Kidney epithelial cell (primary cell): Measurements from ENCODE around the gene MCTP1. TPM values are rescaled to one million over a fixed set of nuclear protein-coding genes. Genes with fewer than 3 reads are reported as not detected.

ENCODE experiments used
- DNase-seq: peaks from one replicate; pipeline ENCODE4 v3.0.0-alpha.2; 2010; ENCODE audit warnings: low read depth
- H3K27me3 ChIP-seq: 2 replicates; pipeline ENCODE4 v1.6.0; 2011; ENCODE audit warnings: low read length; ENCODE audit not compliant: control insufficient read depth, insufficient read depth
- H3K36me3 ChIP-seq: 2 replicates; pipeline ENCODE4 v1.5.1; 2011; ENCODE audit warnings: low read length; ENCODE audit not compliant: control insufficient read depth, insufficient read depth
- H3K4me3 ChIP-seq: 2 replicates; pipeline ENCODE4 v1.5.1; 2011; ENCODE audit warnings: low read depth, mild to moderate bottlenecking, control low read depth, low read length
- total RNA-seq: library from RNA; depleted of rRNA; stranded (reverse); fragments of >200 nt; gene quantifications from 2 replicates; pipeline ENCODE4 v1.2.3, GENCODE V29; 2015
- TF ChIP-seq, protein P1 (sequence below): IDR thresholded peaks from 2 replicates; pipeline ENCODE4 v1.5.1; 2011; ENCODE audit warnings: mild to moderate bottlenecking, moderate library complexity, low read length, control low read depth, inconsistent platforms; ENCODE audit not compliant: insufficient read depth, poor library complexity, severe bottlenecking

MCTP1 gene
- total RNA-seq, 1 donor from 2014 or later = 12.9 TPM

DNA sequence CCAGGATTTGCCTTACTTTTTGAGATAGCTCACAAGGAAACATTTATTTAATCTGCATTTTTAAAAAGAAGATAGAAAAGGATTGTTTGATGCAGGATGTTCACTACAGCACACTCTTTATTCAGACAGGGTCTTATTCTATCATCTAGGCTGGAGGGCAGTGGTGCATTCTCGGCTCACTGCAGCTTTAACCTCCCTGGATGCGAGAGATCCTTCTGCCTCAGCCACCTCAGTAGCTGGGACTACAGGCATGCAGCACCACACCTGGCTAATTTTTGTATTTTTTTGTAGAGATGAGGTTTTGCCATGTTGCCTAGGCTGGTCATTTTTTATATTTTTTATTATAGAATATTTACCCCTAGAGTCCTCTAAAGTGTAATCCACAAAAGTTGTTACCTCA is 221.4 kb downstream of the MCTP1 start:
- Histone ChIP-seq H3K36me3 (no peaks in the 10 kb centered on the region), H3K4me3 (no peak overlapping the region), H3K27me3 (no peaks in the 10 kb centered on the region)
- DNase-seq = no peak
- TF ChIP-seq, protein P1, sequence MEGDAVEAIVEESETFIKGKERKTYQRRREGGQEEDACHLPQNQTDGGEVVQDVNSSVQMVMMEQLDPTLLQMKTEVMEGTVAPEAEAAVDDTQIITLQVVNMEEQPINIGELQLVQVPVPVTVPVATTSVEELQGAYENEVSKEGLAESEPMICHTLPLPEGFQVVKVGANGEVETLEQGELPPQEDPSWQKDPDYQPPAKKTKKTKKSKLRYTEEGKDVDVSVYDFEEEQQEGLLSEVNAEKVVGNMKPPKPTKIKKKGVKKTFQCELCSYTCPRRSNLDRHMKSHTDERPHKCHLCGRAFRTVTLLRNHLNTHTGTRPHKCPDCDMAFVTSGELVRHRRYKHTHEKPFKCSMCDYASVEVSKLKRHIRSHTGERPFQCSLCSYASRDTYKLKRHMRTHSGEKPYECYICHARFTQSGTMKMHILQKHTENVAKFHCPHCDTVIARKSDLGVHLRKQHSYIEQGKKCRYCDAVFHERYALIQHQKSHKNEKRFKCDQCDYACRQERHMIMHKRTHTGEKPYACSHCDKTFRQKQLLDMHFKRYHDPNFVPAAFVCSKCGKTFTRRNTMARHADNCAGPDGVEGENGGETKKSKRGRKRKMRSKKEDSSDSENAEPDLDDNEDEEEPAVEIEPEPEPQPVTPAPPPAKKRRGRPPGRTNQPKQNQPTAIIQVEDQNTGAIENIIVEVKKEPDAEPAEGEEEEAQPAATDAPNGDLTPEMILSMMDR = no peak

DNA sequence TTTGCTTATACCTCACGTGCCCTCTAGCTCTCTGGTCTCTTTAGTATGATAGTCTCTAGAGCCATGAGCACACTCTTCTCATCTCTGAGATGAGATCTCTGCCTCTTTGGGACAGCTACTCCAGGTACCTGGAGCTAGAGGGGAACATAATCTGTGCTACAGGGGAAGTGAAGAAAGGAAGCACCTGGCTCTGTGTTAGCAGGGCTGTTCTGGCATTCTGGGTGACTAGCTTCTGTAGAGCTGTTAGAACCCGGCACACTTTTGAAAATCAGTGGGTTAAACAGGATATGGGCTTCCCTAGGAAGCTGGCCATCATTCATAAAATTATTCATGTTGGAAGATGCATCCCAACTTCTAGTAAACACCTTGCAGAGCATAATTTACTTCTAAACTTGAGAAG is 224.8 kb downstream of the MCTP1 start:
- TF ChIP-seq, protein P1 = no peak
- DNase-seq = no peak
- Histone ChIP-seq H3K36me3 (no peaks in the 10 kb centered on the region), H3K4me3 (no peak overlapping the region), H3K27me3 (no peaks in the 10 kb centered on the region)

DNA sequence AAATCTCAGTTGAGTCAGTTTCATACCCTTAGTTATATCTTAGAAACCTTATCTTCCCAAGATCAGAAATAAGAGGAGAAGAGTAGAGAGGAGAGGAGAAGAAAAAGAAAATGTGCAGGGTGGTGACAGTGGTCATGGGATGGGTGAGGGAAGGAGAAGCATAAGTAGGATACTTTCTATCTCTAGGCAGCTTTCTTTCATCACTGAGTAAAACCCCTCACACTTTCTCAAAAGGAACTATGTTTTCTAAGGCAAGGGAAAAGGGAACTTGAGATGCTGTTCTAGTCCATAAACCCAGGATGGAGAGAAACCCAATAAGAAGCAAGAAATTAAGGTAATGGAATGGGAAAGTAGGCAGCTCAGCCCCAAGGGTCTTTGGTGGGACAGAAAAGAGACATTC is 225.3 kb downstream of the MCTP1 start:
- TF ChIP-seq, protein P1 = no peak
- no peak for DNase-seq
- Histone ChIP-seq H3K4me3 (no peak overlapping the region), H3K36me3 (no peaks in the 10 kb centered on the region), H3K27me3 (no peaks in the 10 kb centered on the region)

DNA sequence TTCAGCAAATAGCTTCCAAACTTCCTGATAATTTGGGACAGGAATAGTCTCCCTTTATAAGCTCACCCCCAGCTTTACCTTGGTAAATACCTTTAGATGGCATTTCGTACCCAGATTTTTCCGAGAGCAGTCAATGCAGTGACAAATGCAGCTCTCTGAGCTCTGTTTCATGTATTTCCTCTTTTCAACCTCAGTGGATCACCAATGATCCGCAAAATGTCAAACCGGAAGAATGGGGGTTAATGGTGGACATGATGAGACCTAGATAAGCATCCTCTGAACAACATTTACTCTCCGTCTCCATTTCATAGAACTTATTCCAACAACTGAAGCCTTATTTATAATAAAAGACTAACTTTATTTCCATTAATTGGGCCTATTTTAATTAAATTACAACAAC is 227.3 kb downstream of the MCTP1 start:
- TF ChIP-seq, protein P1 = no peak
- H3K36me3 ChIP-seq = no peaks in the 10 kb centered on the region
- no peaks in the 10 kb centered on the region for H3K27me3 ChIP-seq
- H3K4me3 ChIP-seq = no peak overlapping the region
- no peak for DNase-seq

DNA sequence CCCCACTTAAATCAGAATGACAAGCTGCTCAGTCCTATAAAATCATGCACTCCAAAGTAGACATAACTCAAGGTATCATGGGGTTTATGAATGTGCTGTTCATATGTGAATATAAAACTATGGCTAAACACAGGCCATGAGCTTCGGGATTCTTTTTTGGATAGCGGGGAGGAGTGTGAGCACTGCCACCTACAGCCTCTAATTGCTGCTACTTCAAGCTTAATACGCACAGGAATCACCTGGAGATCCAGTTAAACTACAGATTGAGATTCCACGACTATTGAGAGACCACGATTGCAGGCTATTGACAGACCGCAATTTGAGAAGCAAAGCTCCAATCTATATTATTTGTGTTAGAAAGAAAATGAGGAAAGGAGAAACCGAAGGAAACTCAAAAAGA is 231.6 kb downstream of the MCTP1 start:
- TF ChIP-seq, protein P1 = no peak
- no peak for DNase-seq
- H3K36me3 ChIP-seq = no peaks in the 10 kb centered on the region
- H3K27me3 ChIP-seq = no peaks in the 10 kb centered on the region
- no peak overlapping the region for H3K4me3 ChIP-seq

DNA sequence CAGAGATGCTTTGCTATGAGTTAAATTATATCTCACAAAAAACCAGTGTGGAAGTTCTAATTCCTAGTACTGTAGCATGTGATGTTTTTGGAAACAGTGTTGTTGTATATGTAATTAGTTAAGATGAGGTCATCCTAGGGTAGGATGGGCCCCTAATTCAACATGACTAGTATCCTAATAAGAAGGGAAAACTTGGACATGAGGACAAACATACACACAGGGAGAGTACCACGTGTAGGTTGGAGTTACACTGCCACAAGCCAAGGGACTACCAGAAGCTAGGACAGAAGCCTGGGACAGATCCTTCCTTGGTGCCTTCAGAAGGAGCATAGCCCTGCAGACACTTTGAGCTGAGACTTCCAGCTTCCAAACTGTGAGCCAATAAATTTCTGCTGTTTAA is 234.2 kb downstream of the MCTP1 start:
- TF ChIP-seq, protein P1 = no peak
- Histone ChIP-seq H3K27me3 (no peaks in the 10 kb centered on the region), H3K4me3 (no peak overlapping the region), H3K36me3 (no peaks in the 10 kb centered on the region)
- DNase-seq = no peak
